GM18868 (cell line): Measurements from ENCODE around the gene WARS2.

Experiments used
- ATAC-seq: cut with Tn5 transposase; IDR thresholded peaks from one replicate; pipeline ENCODE4 v1.9.1; 2021; ENCODE audit warnings: mild to moderate bottlenecking, moderate library complexity; ENCODE audit not compliant: unreplicated experiment

Gene WARS2

GRCh38 chr1:119001181-119002027 is 139.0 kb downstream of the WARS2 start:
- ATAC-seq = no peak

GRCh38 chr1:119000371-119001180 is 139.9 kb downstream of the WARS2 start:
- no peak for ATAC-seq

GRCh38 chr1:118999348-119000071 is 140.9 kb downstream of the WARS2 start:
- ATAC-seq = no peak

GRCh38 chr1:118998171-118998570 is 142.3 kb downstream of the WARS2 start:
- no peak for ATAC-seq

GRCh38 chr1:118997225-118997624 is 143.2 kb downstream of the WARS2 start:
- ATAC-seq = no peak

- ATAC-seq = no peak
Measured at GRCh38 chr1:118995312-118996016, 145.0 kb downstream of the WARS2 start.

GRCh38 chr1:118993700-118994026 is 146.8 kb downstream of the WARS2 start:
- ATAC-seq = no peak

- ATAC-seq = no peak
Measured at GRCh38 chr1:118992868-118993699, 147.4 kb downstream of the WARS2 start.

- no peak for ATAC-seq
Measured at GRCh38 chr1:118992237-118992825, 148.1 kb downstream of the WARS2 start.

- no peak for ATAC-seq
Measured at GRCh38 chr1:118991448-118991847, 149.0 kb downstream of the WARS2 start.

GRCh38 chr1:118990513-118991152 is 149.8 kb downstream of the WARS2 start:
- ATAC-seq = no peak

- no peak for ATAC-seq
Measured at GRCh38 chr1:118989878-118990378, 150.5 kb downstream of the WARS2 start.

- ATAC-seq = no peak
Measured at GRCh38 chr1:118989006-118989815, 151.2 kb downstream of the WARS2 start.

- no peak for ATAC-seq
Measured at GRCh38 chr1:118988186-118989005, 152.1 kb downstream of the WARS2 start, which contains the start of gene TBX15. TSS of gene TBX15 (minus strand) at chr1:118988343. CDS start at chr1:118987795, 548 bp downstream.

- ATAC-seq = no peak
Measured at GRCh38 chr1:118987468-118988185, 152.8 kb downstream of the WARS2 start.
